ENCODE results near the gene CDC37.

DNA sequence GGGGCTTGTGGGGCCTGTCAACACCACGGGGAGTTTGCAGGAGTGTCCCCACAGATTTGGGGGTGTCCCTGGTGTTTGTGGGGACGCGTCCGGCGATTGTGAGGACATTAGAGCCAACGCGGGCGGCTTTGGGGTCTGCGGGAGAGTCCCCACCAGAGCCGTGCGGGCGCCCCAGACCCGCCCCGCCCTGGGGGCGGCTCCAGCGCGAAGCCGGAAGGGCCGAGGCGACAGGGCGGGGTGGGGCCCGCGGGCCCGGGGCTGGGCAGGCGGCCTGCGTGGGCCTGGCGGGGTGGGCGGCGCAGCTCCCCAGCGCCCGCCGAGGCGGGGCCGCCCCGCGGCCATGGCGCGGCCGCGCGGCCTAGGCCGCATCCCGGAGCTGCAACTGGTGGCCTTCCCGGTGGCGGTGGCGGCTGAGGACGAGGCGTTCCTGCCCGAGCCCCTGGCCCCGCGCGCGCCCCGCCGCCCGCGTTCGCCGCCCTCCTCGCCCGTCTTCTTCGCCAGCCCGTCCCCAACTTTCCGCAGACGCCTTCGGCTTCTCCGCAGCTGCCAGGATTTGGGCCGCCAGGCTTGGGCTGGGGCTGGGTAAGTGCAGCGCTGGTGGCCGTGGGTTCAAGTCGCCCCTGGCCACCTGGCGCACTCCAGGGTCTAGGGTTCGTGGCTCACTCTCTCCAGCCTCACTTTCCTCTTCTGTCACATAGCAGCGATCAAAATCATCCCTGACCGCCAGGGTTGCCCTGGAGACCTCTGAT is 27.3 kb upstream of the CDC37 start:
- no peak for TF ChIP-seq POLR2A (IDR thresholded peaks at IDR 0.05; ENCODE audit: extremely low read depth, insufficient read length)
- TF ChIP-seq, protein P1, sequence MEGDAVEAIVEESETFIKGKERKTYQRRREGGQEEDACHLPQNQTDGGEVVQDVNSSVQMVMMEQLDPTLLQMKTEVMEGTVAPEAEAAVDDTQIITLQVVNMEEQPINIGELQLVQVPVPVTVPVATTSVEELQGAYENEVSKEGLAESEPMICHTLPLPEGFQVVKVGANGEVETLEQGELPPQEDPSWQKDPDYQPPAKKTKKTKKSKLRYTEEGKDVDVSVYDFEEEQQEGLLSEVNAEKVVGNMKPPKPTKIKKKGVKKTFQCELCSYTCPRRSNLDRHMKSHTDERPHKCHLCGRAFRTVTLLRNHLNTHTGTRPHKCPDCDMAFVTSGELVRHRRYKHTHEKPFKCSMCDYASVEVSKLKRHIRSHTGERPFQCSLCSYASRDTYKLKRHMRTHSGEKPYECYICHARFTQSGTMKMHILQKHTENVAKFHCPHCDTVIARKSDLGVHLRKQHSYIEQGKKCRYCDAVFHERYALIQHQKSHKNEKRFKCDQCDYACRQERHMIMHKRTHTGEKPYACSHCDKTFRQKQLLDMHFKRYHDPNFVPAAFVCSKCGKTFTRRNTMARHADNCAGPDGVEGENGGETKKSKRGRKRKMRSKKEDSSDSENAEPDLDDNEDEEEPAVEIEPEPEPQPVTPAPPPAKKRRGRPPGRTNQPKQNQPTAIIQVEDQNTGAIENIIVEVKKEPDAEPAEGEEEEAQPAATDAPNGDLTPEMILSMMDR (IDR thresholded peaks at IDR 0.05; ENCODE audit: low read depth, low read length) = no peak
- TF ChIP-seq MYC (IDR thresholded peaks at IDR 0.05; ENCODE audit: low read depth, low read length) = no peak

All from NB4 (cell line).